ENCODE results near the gene DGKH.

DGKH gene

DNA sequence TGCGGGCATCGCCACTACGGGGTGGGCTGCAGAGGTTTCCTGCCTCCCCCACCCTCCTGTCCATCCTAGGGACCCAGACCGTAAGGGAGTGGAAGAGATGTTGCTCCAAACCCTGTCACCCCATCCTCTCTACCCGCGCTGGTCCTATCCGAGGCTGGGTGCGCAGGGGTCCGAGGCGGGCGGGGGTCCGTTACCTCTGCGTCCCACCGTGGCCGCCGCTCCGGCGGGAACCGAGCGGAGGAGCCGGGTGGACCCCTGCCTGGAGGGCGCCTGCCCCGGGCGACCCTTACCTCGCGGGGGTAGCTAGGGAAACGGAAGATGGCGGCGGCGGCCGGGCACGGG, at the start of gene DGKH:
DGKH (plus strand) TSS at position 307 of the 342 bp plus-strand sequence. CDS start 126 bp downstream, outside the sequence.
- no peak for DNase-seq (ENCODE audit: low spot score)

- no peak for DNase-seq (ENCODE audit: low spot score)
These were observed 47.6 kb upstream of the DGKH start for GRCh38 chr13:42000846-42001245.

GRCh38 chr13:42001580-42001979, 46.9 kb upstream of the DGKH start:
- no peak for DNase-seq (ENCODE audit: low spot score)

- DNase-seq (ENCODE audit: low spot score): no peak
These were observed 46.4 kb upstream of the DGKH start for GRCh38 chr13:42002066-42002465.

DNA sequence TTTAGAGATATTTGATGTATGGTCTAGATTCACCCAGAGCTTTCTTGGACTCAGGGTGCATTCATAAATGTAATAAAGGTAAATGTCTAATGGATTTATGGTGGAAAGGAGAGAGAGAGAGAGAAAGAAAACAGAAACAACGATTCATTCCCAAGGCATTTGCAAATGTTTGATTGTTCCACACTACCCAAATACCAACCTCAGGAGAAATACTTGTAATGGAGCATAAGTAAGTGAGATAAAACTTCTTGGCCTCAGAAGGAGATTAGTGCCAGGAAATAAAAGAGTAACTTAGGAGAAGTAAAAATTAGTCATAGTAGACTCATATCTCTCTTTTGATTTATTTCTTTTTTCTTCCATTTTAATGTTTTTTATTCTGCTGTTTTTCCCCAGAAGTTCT, 40.6 kb upstream of the DGKH start:
- DNase-seq (ENCODE audit: low spot score): no peak

- no peak for DNase-seq (ENCODE audit: low spot score)
These were observed 39.4 kb upstream of the DGKH start for GRCh38 chr13:42009057-42009456.

GRCh38 chr13:42011601-42012350, 36.7 kb upstream of the DGKH start:
- peak; percentile 23 for DNase-seq (ENCODE audit: low spot score)

DNA sequence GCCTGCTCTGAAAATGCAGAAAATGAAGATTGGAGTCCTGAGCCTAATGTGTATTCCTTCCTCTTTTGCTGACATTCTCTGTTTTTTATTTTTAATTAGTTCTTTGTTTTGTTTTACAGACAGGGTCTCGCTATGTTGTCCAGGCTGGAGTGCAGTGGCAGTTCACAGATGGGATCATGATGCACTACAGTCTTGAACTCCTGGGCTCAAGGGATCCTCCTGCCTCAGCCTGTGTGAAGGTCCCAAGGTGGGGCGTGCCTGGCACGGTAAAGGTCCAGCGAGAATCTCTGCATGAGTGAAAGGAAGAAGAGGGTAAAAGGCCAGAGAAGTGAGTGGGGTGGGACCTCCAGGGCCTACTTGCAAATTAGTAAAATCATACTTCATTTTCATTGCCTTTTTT, 34.3 kb upstream of the DGKH start:
- no peak for DNase-seq (ENCODE audit: low spot score)

- no peak for DNase-seq (ENCODE audit: low spot score)
These were observed 31.2 kb upstream of the DGKH start for GRCh38 chr13:42017264-42017663.

DNA sequence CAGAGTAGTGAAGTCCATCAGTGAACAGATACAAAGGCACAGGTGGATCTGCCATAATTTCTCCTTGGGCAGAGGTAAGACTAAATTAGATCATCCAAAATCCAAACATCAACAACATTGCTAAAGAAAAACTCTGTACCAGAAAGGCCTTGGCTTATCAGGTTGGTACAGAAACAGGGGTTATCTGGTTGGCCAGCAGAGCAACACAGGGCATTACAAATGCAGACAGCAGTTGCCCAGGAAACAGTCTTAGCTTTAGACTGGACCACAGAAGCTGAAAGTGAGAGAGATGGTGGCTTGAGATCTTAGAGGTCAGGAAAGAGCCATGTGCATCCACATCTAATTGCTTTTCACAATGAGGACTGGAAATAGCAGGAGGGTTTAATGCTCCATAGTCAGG, 26.6 kb upstream of the DGKH start:
- DNase-seq (ENCODE audit: low spot score): no peak

DNA sequence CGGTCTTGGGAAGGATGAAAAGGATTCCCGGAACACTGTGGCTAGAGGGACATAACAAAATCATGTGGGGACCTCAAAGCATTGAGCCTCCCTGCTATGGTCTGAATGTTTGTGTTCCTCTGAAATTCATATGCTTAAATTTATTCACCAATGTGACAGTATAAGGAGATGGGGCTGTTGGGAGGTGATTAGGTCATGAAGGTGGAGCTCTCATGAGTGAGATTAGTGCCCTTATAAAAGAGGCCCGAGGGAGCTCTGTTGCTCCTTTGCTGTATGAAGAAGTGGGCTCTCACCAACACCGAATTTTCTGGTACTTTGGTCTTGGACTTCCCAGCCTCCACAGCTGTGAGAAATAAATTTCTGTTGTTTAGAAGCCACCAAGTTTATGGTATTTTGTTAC, 26.1 kb upstream of the DGKH start:
- no peak for DNase-seq (ENCODE audit: low spot score)

DNA sequence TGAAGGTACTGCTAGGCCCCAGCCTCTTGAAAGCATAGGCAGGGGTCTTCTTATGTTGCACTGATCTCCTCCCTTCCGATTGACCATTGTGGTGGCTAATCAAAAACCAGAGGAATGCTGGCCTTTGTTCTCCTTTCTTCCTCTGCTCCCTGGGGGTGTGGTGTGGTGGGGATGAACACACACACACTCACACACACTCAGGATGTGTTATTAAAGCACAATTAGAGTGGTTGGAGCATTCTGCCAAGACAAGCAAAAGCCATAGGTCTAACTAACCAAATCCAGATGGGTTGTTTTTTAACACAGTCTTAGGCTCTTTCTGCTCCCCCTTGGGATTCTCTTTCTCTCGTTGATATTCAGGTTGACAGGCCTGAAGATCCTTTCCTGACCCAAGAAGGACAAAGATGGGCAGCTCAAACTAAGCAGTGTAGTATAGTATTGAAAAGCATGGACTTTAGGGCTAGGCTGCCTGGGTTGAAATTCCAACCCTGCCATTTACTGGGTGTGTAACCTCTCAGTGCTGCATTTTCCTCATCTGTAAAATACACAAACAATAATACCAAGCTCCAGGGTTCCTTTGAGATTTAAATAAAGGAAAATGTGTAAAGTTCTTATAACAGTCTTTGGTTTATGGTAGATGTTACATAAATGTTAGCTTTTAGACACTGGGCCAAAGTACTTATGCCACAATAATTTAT, 25.5 kb upstream of the DGKH start:
- DNase-seq (ENCODE audit: low spot score): no peak

DNA sequence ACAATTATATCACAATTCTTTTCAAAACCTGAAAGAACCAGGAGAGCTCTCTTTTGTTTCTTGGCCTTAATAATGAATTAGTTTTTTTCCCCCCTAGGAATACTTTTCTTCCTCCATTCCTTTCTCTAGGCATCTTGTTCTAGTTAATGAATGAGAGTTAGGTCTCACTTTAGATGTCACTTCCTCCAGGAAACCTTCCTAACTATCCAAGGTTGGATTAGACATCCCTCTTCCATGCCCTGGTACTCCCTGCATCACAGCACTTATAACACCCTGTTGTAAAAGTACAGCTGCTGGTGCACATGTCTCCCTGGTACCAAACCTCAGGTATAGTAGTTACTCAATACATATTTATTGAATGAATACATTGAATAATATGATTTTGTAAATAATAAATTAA, 21.2 kb upstream of the DGKH start:
- no peak for DNase-seq (ENCODE audit: low spot score)

- peak; percentile 48 for DNase-seq (ENCODE audit: low spot score)
These were observed 20.2 kb upstream of the DGKH start for GRCh38 chr13:42028113-42028799.

DNA sequence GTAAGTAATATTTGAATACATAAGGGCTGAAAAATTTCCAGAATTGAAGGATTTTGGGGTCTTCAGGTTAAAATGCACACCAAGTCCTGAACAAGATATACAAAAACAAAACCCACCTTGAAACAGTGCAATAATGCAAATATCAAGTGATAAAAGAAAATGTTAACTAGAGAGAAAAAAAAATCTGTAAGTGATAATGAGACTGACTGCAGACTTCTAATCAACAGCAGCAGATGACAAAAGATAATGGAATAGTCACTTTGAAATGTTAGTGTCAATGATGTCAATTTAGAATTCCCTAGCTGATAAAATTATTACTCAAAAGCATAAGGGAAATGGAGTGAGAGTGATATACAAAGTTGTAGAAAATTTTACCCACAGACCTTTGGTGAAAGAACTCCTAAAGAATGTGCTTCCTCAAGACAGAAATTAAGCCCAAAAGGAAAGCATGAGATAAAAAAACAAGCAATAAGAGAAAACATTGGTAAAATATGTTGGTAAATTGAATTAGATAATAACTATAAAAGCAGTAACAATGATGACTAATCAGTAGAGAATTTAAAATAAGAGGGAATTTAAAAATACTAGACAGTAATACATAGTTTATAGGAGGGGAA, 12.4 kb upstream of the DGKH start:
- no peak for DNase-seq (ENCODE audit: low spot score)

GRCh38 chr13:42036711-42037110, 11.7 kb upstream of the DGKH start:
- no peak for DNase-seq (ENCODE audit: low spot score)

- DNase-seq (ENCODE audit: low spot score): no peak
These were observed 9.6 kb upstream of the DGKH start for GRCh38 chr13:42038661-42039456.

- DNase-seq (ENCODE audit: low spot score): peak; percentile 19
These were observed 8.9 kb upstream of the DGKH start for GRCh38 chr13:42039457-42039945.

- DNase-seq (ENCODE audit: low spot score): peak; percentile 92
These were observed 8.3 kb upstream of the DGKH start for GRCh38 chr13:42039946-42040729.

- DNase-seq (ENCODE audit: low spot score): peak; percentile 9
These were observed 7.8 kb upstream of the DGKH start for GRCh38 chr13:42040730-42041010.

- peak; percentile 37 for DNase-seq (ENCODE audit: low spot score)
These were observed 7.3 kb upstream of the DGKH start for GRCh38 chr13:42041011-42041683.

Measured in HuH-7 (cell line).